ENCODE measurements around the gene TMEM163.

DNA sequence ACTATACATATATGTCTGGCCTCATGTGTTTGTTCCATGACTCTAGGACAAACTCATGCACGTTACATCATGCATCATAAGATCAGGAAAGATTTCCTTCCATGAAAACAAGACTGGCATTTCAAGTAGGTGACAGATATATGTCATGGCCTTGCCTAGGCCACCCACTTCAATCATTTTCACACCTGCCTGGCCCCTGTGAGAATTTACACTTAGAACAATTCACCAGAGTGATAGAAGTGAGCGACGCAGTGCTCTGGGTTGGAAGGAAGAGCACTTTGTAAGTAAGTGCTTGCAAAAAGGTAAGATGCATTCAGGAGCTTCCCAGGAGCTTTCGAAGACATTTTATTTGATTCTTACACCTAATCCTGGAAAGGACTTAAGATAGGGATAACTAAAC, 39.5 kb downstream of the TMEM163 start:
- no peak for TF ChIP-seq CTCF (IDR thresholded peaks at IDR 0.05)
- TF ChIP-seq POLR2A (IDR thresholded peaks at IDR 0.05) = no peak

Data from thyroid gland (tissue), 4 donors.